Activated CD4-positive, CD25-positive, alpha-beta regulatory T cell treated with anti-CD3 and anti-CD28 coated beads, Interleukin-2, amount 50 U/mL, for 24 hours (primary cell): ENCODE data around the gene HBQ1.
A peak's percentile ranks its signal among the peaks of the same experiment; 100 is the strongest.
"Not testable (repeated sequence)": the region's sequence is repeated elsewhere in the genome, so short reads cannot be mapped to it uniquely, and the experiment has no call there.

Experiments
- ATAC-seq, 2 donors: fragments of 150-1000 bp; cut with Tn5 transposase; one replicate each; pipeline ENCODE4 v1.10.0; 2021; ENCODE audit warnings: mild to moderate bottlenecking in 1 of 2, moderate library complexity in 1 of 2

The HBQ1 gene

DNA sequence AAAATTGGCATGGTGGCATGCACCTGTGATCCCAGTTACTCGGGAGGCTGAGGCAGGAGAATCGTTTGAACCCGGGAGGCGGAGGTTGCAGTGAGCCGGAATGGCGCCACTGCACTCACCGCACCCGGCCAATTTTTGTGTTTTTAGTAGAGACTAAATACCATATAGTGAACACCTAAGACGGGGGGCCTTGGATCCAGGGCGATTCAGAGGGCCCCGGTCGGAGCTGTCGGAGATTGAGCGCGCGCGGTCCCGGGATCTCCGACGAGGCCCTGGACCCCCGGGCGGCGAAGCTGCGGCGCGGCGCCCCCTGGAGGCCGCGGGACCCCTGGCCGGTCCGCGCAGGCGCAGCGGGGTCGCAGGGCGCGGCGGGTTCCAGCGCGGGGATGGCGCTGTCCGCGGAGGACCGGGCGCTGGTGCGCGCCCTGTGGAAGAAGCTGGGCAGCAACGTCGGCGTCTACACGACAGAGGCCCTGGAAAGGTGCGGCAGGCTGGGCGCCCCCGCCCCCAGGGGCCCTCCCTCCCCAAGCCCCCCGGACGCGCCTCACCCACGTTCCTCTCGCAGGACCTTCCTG lies at the start of gene HBQ1:
Gene HBQ1, plus strand, starts transcription at position 359 of the 575 bp plus-strand sequence. Its CDS starts 28 bp downstream, at position 387.
- ATAC-seq, result peak; percentile 24 to 26

DNA sequence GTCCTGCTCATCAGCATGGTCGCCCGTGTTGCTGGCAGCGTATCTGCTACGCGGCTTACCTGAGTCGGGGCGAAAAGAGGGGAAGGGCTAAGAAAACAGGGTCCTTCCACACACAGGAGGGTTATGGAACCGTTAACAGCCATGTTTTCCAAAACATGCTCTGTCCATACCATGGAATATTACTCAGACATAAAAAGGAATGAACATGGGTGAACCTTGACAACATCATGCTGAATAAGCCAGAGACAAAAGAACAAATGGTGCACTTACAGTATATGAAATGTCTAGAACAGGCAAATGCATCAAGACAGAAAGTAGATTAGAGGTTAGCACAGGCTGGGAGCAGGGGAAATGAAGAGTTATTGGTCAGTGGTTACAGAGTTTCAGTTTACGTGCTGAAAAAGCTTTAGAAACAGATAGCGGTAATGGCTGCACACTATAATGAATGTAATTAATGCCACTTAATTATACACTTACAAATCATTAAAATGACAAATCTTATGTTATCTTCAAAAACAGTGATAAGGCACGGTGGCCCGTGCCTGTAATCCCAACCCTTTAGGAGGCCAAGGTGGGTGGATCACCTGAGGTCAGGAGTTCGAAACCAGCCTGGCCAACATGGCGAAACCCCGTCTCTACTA lies 49.6 kb upstream of the HBQ1 start:
- no peak for ATAC-seq

- no peak for ATAC-seq
Measured at GRCh38 chr16:132120-132519, 48.1 kb upstream of the HBQ1 start.

- no peak for ATAC-seq
Measured at GRCh38 chr16:133716-134115, 46.5 kb upstream of the HBQ1 start.

GRCh38 chr16:138049-138417 lies 42.2 kb upstream of the HBQ1 start:
- peak; percentile 12 to 14 for ATAC-seq

DNA sequence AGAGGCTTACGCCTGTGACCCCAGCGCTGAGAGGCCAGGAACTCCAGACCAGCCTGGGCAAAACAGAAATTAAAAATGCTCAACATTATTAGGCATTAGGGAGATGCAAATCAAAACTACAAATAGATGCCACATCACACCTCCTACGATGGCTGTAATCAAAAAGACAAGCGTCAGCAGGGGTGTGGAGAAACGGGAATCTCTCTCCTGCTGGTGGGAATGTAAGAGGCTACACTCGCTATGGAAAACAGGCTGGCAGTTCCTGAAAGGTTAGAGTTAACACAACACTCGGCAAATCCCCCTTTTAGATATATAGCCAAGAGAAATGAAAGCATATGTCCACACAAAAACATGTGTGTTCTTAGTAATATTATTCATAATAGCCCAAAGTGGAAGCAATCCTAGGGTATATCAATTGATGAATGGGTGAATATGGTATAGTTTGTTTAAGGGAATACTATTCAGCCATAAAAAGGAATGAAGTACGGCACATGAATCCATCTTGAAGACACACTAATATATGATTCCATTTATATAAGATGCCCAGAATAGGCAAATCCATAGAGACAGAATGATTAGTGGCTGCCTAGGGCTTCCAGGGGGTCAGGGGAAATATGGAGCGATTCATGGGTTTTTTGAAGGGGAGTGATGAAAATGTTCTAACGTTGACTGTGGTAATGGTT lies 39.9 kb upstream of the HBQ1 start:
- no peak for ATAC-seq

DNA sequence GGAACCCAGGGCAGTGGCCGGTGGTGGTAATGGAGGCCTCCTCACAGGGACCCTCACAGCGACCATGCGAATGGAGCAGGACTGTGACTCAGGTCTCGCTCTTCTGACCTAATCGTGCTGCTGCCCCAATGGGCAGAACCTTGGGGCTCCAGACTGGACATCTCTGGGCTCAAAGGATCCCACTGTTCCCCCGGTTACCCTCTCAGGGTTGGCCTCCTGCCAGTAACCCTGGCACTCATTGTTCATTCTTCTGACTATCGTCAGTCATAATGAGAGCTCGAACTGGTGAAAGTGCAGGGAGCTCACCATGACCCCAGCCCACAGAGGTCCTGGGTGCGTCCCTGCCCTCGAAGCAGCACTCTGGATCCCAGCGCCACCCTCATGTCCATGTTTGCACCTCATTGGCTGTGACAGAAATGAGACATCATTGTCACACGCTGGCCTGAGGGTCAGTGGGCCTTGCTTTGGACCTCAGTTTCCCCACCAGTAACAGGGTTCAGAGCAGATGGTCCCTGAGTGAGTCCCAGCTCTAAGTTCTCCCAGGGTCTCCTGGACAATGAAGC lies 37.8 kb upstream of the HBQ1 start:
- no peak for ATAC-seq

DNA sequence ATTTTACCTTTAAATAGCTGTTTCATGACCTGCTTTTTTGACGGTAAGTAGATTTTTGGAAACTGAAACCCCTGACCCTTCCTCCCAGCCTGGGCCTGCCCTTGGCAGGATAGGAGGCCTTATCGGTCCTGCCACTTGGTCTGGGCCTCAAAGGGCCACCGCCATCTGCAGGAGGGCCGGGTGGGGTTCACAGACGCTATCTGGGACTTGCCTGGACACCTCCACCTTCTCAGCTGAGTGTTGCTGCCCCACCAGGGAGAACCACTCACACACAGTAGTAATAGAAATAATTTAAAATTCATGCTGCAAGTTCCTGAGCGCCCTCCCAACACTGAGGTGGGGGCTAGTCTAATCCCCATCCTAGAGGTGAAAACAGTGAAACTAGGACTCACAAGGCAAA lies 37.2 kb upstream of the HBQ1 start:
- ATAC-seq, result no peak

DNA sequence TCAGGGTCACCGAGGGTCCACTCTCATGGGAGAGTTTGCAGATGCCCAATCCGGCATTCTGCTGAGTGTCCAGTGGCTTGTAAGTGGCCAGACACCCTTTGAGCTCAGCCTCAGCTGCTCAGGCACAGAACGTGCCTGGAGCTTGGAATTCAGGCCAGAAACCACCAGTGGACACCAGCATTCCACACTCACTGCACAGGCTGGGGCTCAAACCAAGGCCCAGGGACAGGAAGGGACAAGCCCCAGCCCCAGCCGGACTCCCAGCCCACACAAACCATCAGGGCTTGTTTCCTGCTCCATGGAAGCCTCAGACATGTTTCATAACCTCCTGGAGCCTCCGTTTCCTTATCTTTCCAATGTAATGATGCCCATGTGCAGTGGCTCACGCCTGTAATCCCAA lies 36.8 kb upstream of the HBQ1 start:
- ATAC-seq, result no peak

DNA sequence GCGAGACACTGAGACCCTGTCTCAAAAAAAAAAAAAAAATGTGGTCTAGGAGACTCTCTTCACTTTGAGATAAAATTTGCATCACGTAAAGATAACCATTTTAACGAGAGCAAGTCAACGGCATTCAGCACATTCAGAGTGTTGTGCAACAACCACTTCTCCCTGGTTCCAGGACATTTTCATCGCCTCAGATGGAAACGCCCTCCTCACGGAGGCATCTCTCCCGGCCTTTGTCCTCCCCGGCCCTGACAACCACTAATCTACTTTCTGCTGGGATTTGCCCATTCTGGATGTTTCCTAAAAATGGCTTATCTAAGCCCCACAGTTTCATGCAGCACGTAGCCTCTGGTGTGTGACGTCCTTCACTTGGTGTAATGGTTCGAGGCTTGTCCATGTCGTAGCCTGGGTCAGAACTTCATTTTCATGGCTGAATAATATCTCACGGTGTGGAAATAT lies 35.4 kb upstream of the HBQ1 start:
- no peak for ATAC-seq

- ATAC-seq, result no peak
Measured at GRCh38 chr16:146646-147045, 33.6 kb upstream of the HBQ1 start.

DNA sequence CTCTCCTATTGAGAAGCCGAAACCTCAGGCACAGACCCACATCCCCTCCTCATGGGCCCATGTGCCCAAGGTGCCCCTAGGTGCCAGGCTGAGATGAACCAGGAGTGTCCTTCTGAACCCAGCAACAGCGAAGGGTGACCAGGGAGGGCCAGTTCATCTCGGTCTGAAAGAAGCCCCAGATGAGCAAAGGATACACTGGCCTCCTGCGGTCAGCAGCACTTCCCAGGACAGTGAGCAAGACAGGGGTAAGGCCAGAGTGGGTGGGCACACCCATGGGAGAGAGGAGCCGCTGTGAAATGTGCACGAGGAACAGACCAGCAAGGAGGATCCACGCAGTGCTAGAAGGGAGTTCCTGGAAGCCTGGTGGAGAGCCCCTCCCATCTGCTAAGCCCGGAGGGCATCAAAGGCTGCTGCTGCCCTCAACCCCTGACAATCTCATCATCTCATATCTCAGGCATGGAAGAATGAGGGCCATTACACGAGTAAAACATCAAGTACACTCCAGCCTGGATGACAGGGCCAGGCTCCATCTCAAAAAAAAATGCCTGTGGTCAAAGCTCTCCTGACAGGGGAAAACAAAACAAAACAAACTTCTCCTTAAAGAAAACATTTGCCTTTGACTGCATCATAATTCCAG lies 31.1 kb upstream of the HBQ1 start:
- ATAC-seq, result no peak

DNA sequence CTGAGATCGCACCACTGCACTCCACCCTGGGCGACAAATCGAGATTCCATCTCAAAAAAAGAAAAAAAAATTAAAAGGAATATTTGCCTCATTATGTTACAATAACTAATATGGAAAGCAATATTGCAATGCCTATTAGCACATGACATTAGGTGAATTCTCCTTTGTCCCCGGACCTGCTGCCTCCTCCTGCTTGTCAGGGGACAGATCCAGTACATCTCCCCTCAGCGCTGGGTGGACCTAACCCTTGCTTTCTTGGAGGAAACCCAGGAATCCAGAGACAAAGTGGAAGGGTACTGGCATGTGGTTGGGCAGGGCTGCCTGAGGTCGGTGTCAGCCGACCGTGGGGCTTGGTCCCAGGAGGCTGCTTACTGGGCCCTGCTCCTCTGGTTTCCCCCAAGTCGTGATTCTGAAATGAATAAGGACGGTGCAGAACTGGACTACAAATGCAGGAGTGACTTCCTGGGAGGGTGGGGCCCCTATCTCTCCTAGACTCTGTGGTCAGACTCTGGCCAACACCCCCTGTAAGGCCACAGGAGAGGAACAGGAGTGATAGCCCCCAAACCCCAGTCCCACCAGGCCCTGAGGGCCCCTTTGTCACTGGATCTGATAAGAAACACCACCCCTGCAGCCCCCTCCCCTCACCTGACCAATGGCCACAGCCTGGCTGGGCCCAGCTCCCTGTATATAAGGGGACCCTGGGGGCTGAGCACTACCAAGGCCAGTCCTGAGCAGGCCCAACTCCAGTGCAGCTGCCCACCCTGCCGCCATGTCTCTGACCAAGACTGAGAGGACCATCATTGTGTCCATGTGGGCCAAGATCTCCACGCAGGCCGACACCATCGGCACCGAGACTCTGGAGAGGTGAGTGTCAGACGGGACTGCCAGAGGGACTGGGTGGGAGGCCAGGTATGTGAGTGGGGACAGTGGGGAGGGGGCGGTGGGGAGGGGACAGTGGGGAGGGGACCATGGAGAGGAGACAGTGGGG lies 27.8 kb upstream of the HBQ1 start, which contains the start of gene HBZ:
Gene HBZ, plus strand, starts transcription at position 504 of the 988 bp plus-strand sequence. Its CDS starts 266 bp downstream, at position 770.
- no peak for ATAC-seq

DNA sequence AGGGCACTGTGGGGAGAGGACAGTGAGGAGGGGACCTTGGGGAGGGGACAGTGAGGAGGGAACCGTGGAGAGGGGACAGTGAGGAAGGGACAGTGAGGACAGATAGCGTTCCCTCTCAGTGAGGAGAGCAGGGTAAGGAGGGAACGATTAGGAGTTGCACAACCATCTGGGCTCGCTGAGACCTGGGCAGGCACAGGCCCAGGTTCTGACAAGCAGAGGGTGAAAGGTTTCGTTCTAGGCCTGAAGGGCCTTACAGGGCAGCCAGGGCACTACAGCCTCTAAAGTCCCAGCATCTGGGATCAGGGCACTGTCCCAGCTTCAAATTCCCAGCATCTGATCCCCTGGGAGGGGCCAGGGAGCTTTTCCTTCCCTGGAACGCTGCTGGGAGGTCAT lies 27.1 kb upstream of the HBQ1 start:
- not testable (repeated sequence) for ATAC-seq

- ATAC-seq, result not testable (repeated sequence)
Measured at GRCh38 chr16:153550-154216, 26.6 kb upstream of the HBQ1 start.

DNA sequence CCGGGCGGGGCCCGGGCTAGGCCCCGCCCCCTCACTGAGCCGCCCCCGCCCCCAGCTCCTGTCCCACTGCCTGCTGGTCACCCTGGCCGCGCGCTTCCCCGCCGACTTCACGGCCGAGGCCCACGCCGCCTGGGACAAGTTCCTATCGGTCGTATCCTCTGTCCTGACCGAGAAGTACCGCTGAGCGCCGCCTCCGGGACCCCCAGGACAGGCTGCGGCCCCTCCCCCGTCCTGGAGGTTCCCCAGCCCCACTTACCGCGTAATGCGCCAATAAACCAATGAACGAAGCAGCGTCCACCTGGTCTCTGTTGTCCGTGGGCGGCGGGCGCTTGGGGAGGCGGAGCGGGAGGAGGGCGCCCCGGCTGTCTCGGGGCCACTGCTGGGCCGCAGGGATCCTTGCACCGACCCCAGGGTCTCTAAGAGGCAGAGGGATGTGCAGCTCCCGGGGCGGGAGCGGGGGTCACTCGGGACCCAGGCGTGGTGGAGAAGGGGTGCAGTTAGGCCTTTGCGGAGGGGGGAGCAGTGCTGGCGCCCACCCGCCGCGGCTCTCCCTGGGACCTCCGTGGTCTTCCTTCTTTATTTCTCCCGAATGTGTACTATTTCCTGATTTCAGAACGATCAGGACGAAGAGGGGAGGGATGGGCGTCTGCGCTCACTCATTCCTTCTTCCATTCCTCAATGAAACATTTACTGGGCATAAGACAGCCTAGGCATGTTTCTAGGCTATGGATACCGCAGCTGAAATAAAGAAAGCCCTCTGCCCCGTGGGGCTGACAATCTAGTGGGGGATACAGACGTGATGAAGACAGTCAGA lies 25.8 kb upstream of the HBQ1 start:
- ATAC-seq, result peak in 1 of 2 donors; percentile 22

DNA sequence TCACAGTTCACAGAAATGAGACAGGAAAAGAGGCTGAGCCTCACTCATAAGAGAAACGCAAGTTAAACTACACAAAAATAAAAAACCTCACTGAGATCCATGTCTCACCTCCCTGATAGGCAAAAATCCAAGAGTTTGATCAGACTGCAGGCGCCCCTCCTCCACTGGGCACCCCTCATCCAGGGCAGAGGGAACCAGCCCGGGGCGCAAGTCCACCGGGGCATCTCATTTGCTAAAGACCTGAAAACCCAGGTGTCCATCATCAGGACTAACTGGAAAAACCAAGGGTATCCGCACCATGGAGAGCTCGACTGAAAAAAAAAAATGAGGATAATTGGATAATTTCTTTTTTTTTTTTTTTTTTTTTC lies 25.2 kb upstream of the HBQ1 start:
- ATAC-seq, result no peak

DNA sequence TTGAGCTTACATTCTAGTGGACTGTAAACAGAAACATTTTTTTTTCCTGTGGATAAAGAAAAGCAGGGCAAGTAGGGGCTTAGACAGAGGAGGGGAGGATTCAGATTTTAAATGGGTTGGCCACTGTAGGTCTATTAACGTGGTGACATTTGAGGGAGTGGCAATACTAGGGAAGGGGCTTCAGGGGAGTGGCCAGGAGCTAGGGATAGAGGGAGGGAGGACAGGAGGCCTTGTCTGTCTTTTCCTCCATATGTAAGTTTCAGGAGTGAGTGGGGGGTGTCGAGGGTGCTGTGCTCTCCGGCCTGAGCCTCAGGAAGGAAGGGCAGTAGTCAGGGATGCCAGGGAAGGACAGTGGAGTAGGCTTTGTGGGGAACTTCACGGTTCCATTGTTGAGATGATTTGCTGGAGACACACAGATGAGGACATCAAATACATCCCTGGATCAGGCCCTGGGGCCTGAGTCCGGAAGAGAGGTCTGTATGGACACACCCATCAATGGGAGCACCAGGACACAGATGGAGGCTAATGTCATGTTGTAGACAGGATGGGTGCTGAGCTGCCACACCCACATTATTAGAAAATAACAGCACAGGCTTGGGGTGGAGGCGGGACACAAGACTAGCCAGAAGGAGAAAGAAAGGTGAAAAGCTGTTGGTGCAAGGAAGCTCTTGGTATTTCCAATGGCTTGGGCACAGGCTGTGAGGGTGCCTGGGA lies 21.0 kb upstream of the HBQ1 start:
- ATAC-seq, result no peak

GRCh38 chr16:160242-160641 lies 20.0 kb upstream of the HBQ1 start:
- not testable (repeated sequence) for ATAC-seq

DNA sequence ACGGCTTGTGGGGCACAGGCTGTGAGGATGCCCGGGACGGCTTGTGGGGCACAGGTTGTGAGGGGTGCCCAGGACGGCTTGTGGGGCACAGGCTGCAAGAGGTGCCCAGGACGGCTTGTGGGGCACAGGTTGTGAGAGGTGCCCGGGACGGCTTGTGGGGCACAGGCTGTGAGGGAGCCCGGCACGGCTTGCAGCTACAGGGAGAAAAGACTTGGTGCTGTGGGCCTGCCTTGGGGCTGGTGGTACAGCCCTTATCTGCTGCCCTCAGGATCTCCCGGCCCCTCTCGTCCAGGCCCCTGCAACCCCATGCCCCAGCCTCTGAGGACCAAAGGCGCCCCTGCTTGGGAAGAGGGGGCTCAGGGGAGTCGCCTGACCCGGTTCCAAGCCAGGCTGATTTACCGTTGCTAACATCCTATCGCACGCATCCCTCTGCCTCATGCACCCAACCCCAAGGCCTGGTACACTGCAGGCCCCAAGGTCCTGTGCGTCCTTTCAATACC lies 19.5 kb upstream of the HBQ1 start:
- ATAC-seq, result no peak
